HG02885 (cell line): ENCODE results near the gene TSPAN15.

Source experiments
- ATAC-seq: cut with Tn5 transposase; IDR thresholded peaks from one replicate; pipeline ENCODE4 v1.9.1; 2021; ENCODE audit warnings: mild to moderate bottlenecking; ENCODE audit not compliant: unreplicated experiment, poor library complexity

The TSPAN15 gene

GRCh38 chr10:69415951-69416350 is 35.3 kb upstream of the TSPAN15 start:
- ATAC-seq, result no peak

GRCh38 chr10:69416695-69417094 is 34.6 kb upstream of the TSPAN15 start, which contains the start of gene TACR2:
TSS of gene TACR2 (minus strand) at chr10:69416918. CDS start at chr10:69416323, 595 bp downstream.
- no peak for ATAC-seq

- ATAC-seq, result no peak
Measured at GRCh38 chr10:69417542-69417941, 33.7 kb upstream of the TSPAN15 start.

GRCh38 chr10:69418052-69418752 is 33.1 kb upstream of the TSPAN15 start:
- no peak for ATAC-seq

GRCh38 chr10:69419096-69419743 is 32.0 kb upstream of the TSPAN15 start:
- no peak for ATAC-seq

GRCh38 chr10:69419744-69420126 is 31.5 kb upstream of the TSPAN15 start:
- ATAC-seq, result no peak

GRCh38 chr10:69421611-69422308 is 29.5 kb upstream of the TSPAN15 start:
- no peak for ATAC-seq

GRCh38 chr10:69422676-69423075 is 28.6 kb upstream of the TSPAN15 start:
- ATAC-seq, result no peak

GRCh38 chr10:69425041-69425440 is 26.2 kb upstream of the TSPAN15 start:
- no peak for ATAC-seq

- ATAC-seq, result no peak
Measured at GRCh38 chr10:69425511-69426298, 25.6 kb upstream of the TSPAN15 start.

- ATAC-seq, result no peak
Measured at GRCh38 chr10:69426376-69426727, 24.9 kb upstream of the TSPAN15 start.

- no peak for ATAC-seq
Measured at GRCh38 chr10:69428165-69428564, 23.1 kb upstream of the TSPAN15 start.

GRCh38 chr10:69434169-69434568 is 17.1 kb upstream of the TSPAN15 start:
- ATAC-seq, result no peak

GRCh38 chr10:69434926-69435325 is 16.3 kb upstream of the TSPAN15 start:
- no peak for ATAC-seq

GRCh38 chr10:69435966-69436520 is 15.2 kb upstream of the TSPAN15 start:
- ATAC-seq, result no peak

GRCh38 chr10:69437321-69438259 is 13.7 kb upstream of the TSPAN15 start:
- ATAC-seq, result no peak

- no peak for ATAC-seq
Measured at GRCh38 chr10:69438536-69439349, 12.5 kb upstream of the TSPAN15 start.

GRCh38 chr10:69439350-69439739 is 11.9 kb upstream of the TSPAN15 start:
- ATAC-seq, result no peak
